Measurements from ENCODE around the gene PCED1B. TPM values are rescaled to one million over a fixed set of nuclear protein-coding genes. Genes with fewer than 3 reads are reported as not detected.

The PCED1B gene
- total RNA-seq, 1 experiment from 2014 or later: 3.3 TPM

- no peak overlapping the region for H4K91ac ChIP-seq (ENCODE audit: insufficient read length, low read depth, low read length)
These were observed 163.0 kb downstream of the PCED1B start for GRCh38 chr12:47242426-47242825.

More at GRCh38 chr12:47242426-47242825, 163.0 kb downstream of the PCED1B start:
- Histone ChIP-seq H3K9ac (ENCODE audit: extremely low read depth, insufficient read length, low read length) (no peak overlapping the region), H3K23ac (ENCODE audit: insufficient read length, low read depth, low read length) (no peak overlapping the region), H3K4me2 (ENCODE audit: insufficient read depth, insufficient read length, low read length) (no peak overlapping the region), H2AK5ac (ENCODE audit: insufficient read length, low read length) (no peak overlapping the region), H3K27me3 (ENCODE audit: insufficient read depth, low read length) (no peaks in the 10 kb centered on the region), H3K14ac (ENCODE audit: insufficient read depth, low read length) (no peak overlapping the region), H3K79me1 (ENCODE audit: insufficient read depth, low read depth, low read length, poor library complexity, severe bottlenecking) (no peaks in the 10 kb centered on the region), H2BK15ac (ENCODE audit: low read depth, low read length) (no peak overlapping the region), H3K4ac (ENCODE audit: low read depth, low read length) (no peak overlapping the region), H4K5ac (ENCODE audit: insufficient read length, low read depth, low read length) (no peak overlapping the region), H2BK5ac (ENCODE audit: insufficient read length, low read length) (no peak overlapping the region), H3K4me1 (ENCODE audit: insufficient read depth, low read length) (no peaks in the 10 kb centered on the region; the same call in 1 of the 2 replicates), H4K20me1 (ENCODE audit: control insufficient read depth, insufficient read depth, insufficient read length) (no peaks in the 10 kb centered on the region), H3K9me3 (ENCODE audit: control insufficient read depth, low read depth, low read length) (no peaks in the 10 kb centered on the region), H2BK12ac (ENCODE audit: insufficient read length, low read depth, low read length) (no peak overlapping the region), H4K8ac (replicated peaks; ENCODE audit: insufficient read length, low read depth, low read length) (no peak overlapping the region), H2AFZ (ENCODE audit: low read length) (no peak overlapping the region), H2BK20ac (ENCODE audit: low read depth, low read length, poor library complexity, severe bottlenecking) (no peak overlapping the region), H3T11ph (ENCODE audit: low read length) (no peak overlapping the region), H2BK120ac (ENCODE audit: low read depth, low read length, poor library complexity, severe bottlenecking) (no peak overlapping the region), H3K56ac (ENCODE audit: insufficient read length, low read depth, low read length) (no peak overlapping the region), H3K18ac (ENCODE audit: insufficient read length, low read depth, low read length) (no peak overlapping the region), H3K27ac (ENCODE audit: insufficient read length, low read depth, low read length) (no peak overlapping the region), H3K23me2 (ENCODE audit: insufficient read length, low read depth, low read length, poor library complexity, severe bottlenecking) (no peaks in the 10 kb centered on the region), H3K79me2 (ENCODE audit: insufficient read depth, low read length) (no peaks in the 10 kb centered on the region)
- H3K27ac Mint-ChIP-seq: no peak overlapping the region
- DNase-seq: no peak
- no CpG with 5 or more reads among the region's 2 CpGs for WGBS (ENCODE audit: extremely low coverage, insufficient read length, low lambda C conversion rate)
- TF ChIP-seq, protein P1, sequence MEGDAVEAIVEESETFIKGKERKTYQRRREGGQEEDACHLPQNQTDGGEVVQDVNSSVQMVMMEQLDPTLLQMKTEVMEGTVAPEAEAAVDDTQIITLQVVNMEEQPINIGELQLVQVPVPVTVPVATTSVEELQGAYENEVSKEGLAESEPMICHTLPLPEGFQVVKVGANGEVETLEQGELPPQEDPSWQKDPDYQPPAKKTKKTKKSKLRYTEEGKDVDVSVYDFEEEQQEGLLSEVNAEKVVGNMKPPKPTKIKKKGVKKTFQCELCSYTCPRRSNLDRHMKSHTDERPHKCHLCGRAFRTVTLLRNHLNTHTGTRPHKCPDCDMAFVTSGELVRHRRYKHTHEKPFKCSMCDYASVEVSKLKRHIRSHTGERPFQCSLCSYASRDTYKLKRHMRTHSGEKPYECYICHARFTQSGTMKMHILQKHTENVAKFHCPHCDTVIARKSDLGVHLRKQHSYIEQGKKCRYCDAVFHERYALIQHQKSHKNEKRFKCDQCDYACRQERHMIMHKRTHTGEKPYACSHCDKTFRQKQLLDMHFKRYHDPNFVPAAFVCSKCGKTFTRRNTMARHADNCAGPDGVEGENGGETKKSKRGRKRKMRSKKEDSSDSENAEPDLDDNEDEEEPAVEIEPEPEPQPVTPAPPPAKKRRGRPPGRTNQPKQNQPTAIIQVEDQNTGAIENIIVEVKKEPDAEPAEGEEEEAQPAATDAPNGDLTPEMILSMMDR (conservative IDR thresholded peaks at IDR 0.05): no peak
- H3K27me3 Mint-ChIP-seq (ENCODE audit: low read depth): no peaks in the 10 kb centered on the region; the same call in 1 of the 2 replicates
- no peaks in the 10 kb centered on the region for H3K9me3 Mint-ChIP-seq
- no peaks in the 10 kb centered on the region; a peak in 1 of 7 replicates for H3K36me3 Mint-ChIP-seq (ENCODE audit: insufficient read depth in 1 of 3, low read depth in 3 of 3)
- H3K4me1 Mint-ChIP-seq: peaks cover 3 to 5% of the 10 kb centered on the region in 2 experiments; a peak in 1 of 4 replicates
- H3K4me3 Mint-ChIP-seq: no peak overlapping the region
